GM18870 (cell line): Measurements from ENCODE around the gene CENPO.
"Not testable (repeated sequence)": the region's sequence is repeated elsewhere in the genome, so short reads cannot be mapped to it uniquely, and the experiment has no call there.

Experiments used
- ATAC-seq: cut with Tn5 transposase; IDR thresholded peaks from one replicate; pipeline ENCODE4 v1.9.1; 2021; ENCODE audit warnings: moderate library complexity; ENCODE audit not compliant: unreplicated experiment

Gene CENPO

DNA sequence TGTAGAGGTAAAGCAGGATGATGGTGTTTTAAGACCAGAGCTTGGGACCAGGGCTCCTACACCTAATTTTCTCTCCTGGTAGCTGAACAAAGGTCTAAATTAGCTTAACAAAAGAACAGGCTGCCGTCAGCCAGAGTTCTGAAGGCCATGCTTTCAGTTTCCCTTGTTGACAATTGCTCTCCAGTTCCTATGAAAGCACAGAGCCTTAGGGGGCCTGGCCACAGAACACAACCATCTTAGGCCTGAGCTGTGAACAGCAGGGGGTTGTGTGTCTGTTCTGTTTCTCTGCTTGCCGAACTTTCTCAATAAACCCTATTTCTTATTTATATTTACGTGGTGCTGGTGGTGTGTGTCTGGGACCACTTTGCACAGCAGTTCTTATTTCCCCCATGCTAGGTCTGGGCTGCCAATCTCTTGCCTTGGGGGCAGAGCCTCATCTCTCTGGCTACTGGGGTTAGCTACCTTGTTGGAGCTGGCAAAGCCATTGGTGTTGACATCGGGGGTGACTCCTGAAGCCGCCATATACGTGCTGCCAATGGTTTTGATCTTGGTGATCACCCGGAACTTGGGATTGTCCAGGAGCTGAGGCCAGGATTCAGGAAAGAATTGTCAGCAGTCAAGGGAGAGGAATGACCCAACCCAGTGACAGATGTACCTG is 29.0 kb downstream of the CENPO start:
- no peak for ATAC-seq

DNA sequence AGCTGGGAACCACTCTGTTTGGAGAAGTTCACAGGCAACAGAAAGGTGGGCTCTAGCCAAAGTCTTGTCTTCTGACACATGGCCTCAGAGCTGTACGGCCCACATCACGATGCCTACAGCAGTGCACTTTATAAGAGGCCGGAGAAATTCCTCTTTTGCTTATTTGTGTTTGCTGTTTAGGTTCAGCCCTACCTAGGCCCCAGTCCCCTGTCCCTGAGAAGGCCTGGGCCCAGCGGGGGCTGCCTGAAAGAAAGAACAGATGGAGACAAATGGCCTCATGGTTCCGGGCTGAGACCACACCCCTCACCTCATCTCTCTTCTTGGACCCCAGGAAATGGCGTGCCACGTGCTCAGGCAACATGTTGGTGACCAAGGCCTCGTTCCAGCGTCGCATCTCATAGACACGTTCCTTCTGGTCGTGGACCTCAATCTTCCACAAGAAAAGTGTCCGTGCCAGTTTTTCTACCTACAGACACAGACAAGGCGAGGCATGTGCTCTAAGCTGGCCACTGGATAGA is 30.9 kb downstream of the CENPO start:
- ATAC-seq, result no peak

DNA sequence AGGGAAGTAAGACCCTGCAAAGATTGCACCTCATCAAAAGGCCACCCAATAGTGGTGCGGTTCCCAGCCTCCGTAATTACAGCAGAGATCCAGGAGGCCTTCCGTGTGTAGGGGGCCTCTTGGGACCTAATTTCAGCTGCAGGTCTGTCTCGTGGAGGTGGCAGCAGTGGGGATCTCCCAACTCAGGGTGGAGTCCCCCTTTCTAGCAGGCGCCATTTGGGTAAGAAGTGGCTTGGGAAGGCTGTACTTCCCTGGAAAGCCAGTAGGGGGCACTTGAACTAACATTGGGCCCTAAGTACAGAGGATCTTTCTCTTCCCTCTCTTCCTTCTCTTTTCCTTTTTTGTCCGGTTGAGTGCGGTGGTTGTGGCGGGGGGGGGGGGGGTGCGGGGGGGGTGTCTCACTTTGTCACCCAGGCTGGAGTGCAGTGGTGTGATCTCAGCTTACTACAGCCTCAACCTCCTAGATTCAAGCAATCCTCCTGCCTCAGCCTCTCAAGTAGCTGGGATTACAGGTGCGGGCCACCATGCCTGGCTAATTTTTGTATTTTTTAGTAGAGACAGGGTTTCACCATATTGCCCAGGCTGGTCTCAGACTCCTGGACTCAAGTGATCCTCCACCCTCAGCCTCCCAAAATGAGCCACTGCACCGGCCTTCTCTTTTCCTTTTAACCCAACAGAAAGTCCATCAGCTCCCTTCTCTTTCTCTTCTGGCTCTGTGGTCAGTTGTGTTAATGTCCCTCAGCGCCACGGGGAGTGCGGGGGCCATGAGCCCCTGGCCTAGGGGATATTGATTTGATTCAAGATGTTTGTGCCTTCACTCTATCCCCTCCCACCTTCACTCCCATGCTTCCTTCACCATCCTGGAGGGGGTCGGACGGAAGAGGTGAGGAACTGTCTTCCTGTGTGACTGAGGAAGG is 32.0 kb downstream of the CENPO start:
- no peak for ATAC-seq

DNA sequence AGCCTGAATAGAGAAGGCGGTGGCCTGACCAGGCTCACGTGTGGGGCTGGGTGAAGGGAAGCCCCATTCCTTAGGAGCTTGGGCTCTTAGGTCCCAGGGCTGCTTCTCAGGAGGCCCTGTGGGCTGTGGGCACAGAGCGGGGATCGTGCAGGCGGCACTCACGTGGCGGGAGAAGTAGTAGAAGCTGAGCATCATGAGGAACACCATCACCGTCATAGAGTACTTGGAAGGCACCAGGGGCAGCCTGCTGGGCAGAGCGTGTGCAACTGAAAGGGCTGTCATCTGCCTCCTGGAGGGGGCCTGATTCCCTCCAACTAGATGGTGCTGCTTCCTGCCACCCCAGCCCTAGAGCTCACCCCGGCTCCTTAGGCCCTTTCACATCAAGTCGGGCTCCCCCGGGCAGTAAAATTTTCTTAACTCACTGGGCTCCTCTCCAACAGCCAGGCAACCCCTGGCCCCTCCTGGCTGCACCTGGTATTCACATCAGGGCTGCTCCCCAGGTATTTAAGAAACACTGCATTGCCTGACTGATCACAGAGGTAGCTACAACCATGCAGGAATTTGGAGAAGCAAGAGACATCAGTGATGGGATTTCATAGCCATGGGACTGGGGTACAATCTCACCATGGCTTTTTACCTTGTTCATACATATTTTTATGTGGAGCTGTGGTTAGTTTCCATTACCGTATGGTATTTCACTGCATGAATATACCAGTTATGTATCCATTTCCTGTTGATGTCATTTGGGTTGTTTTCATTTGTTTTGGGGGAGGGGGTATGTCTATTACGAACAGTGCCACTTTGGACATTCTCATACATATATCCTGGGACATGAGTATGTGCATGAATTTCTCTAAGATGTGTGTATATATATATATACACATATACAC is 32.9 kb downstream of the CENPO start:
- ATAC-seq, result no peak

DNA sequence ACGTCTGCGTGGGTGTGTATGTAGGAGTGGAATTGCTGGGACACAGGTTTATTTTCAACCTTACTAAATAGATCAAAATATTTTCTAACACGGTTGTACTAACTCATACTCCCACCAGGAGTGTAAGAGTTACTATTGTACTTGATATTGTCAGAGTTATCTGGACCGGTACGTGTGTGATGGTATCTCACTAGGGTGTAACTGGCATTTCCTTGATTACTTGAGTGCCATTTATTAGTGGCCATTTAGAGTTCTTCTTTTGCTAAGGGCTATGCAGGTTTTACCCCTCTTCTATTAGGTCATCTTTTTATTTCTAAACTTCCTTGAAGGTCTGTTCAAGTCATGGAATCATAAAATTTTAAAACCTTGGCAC is 33.5 kb downstream of the CENPO start:
- ATAC-seq, result no peak

DNA sequence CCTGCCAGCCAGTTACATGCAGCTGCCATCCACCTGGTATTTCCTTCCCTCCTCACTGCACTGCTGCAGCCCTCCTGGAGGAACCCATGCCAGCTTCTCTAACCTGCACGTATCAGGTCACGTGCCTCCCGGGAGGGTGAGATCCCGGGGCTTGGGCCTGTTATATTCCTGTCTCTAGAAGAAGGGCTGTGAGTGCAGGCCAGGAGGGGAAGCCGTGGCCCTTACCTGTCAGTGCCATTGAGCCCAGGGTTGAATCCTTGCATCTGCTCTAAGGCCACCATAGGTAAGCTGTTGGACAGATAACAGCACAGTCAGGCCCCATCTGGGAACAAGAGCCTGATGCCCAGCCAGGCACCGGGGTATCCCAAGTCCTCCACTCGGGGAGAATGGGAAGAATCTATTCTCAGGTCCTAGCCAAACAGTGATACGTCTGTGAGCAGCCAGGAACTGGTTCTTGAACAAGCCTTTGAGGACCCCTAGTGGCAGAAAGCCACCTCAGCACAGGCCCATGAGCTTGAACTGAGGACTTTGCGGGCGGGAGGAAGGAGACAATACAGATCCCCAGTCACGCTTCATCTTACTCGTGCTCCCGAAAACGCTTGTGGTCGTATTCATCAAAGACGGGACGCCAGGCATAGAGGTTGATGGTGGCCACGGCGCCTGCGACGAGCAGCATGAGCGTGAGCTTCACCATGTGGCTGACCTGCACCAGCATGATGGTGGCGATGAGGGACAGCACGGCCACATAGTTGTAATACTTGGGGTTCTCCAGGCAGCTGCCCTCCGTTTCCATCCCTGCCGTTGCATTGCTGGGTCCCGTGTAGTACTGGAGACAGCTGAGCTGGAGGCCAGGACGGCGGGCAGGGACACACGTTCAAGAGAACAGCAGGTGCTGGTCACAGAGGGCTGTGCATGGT is 34.4 kb downstream of the CENPO start:
- ATAC-seq, result peak; percentile 57

DNA sequence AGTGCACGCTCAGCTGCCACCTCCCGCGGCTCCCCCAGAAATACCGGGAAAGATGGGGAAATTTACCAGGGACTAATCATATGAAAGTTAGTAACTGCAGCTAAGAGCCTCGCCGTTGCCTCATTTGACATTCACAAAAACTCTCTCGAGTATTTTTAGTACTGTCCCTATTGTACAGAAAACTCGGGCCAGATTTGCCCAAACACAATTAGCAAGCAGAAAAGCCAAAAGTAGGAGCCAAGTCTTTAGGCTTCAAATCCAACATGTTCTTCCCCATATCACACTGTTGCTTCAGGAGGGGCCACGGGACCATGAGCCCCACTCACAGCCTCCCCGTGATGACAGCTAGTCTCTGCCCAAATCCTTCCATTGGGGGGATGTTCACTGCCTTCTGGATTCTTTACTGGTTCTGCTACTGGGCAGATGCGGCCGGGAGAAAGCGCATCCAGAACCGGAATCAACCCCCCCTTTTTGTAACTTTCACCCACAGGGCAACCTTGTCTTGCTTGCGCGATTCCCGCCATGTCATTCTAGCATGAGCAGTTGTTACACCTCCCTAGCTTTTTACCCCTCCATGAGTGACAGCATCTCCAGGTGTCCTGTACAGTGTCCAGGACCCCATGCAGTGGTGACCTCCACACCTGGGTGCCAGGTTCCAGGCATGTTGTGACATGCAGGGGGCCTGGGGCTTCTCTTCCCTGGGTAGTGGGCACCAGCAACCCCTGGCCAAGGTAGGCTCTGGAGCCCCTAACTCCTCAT is 35.2 kb downstream of the CENPO start:
- ATAC-seq, result no peak

DNA sequence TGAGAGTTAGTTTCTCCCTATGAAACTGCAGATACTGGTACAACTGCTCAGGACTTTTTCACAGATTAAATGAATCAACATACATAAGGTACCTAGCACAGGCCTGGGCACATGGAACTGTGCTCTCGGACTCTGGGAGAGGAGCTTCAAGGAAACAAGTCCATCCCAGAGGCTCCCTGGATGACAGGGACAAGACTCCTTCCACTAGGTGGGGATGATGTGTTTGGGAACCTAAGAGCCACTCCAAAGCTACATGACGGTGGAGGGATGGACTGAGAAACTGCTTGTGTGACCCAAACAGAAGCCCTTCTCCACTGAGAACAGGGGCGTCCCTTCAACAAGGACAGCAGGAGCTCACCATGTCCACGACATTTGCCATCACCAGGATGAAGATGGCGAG is 37.1 kb downstream of the CENPO start:
- no peak for ATAC-seq

DNA sequence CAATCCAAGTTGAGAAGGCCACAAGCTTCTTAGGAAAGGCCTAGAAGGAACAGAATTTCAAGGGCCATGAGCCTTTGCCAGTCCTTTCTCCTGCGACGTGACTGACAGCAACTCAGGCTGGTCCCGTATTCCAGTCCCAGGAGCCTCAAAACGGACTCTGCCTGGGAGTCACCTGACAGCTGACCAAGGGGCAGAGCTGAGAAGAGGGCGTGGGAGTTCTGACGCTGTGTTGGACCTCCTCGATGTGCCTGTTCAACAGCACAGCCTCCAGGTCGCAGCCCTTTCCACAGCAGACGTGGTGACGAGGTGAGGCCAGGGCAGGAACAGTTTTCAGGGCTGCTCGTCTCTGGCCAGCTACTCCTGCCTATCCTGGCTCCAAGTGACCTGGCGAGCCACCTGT is 37.6 kb downstream of the CENPO start:
- ATAC-seq, result no peak

DNA sequence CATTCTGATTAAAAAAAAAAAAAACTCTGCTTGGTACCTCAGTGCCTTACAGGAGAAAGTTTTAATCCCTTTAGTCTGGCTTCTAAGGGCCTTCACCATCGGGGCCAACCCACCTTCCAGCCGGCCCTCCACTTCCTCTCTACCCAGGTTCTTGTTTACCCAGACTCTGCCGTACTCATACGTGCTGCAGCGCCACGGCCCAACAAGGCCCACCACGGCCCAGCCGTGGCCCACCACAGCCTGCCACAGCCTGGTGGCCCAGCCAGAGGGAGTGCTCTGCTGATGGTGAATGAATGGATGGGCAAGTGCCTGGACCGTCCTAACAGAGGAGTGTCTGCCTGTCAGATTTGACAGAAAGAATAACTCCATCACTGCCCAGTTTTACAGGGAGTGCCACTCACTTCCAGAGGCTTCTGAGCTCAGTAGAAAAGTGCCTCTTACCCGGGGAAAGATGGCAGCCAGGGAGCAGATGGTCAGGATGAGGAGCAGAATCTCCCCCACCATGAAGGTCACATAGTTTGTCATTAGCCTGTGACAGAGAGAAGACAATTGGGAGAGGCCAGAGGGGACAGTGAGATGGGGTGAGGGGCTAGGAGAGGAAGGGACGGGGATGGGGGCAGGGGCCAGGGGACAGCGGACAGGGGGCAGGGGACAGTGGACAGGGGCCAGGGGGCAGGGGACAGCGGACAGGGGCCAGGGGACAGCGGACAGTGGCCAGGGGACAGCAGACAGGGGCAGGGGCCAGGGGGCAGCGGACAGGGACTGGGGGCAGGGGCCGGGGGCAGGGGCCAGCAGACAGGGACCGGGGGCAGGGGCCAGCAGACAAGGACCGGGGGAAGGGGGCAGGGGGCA is 38.2 kb downstream of the CENPO start:
- ATAC-seq, result no peak

DNA sequence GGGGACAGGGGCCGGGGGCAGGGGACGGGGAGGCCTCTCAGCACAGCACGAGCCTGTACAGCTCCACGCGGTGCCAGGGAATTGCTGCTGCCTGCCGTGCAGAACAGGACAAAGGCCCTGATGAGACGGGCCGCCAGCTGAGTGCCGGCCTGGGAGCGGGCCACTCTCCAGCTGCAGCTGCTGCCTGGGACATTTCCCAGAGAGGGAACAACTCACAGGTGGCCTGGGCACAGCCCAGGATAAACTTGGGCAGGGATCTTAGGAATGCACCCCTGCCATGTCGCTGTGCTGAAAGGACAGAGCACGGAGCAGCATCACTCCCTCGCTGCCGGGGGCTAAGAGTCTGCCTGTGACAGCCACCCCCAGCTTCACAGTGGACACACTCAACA is 38.8 kb downstream of the CENPO start:
- no peak for ATAC-seq

DNA sequence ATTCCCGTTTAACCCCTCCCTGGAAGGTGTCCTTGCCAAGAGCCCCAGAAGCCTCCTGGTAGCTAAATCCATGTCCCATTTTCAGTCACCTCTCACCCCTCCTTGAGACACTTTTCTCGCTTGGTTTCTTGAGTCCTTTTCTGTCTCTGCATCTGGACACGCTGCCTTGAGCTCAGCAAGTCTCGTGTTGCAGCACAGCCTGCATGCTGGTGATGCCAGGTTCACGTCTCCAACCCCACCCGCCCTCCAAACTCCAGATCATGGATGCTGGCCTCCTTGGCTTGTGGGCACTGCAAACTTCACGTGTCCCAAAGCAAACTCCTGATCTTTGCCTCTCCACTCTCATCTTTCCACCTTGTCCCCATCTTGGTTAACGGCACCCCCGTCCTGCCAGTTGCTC is 39.3 kb downstream of the CENPO start:
- no peak for ATAC-seq

DNA sequence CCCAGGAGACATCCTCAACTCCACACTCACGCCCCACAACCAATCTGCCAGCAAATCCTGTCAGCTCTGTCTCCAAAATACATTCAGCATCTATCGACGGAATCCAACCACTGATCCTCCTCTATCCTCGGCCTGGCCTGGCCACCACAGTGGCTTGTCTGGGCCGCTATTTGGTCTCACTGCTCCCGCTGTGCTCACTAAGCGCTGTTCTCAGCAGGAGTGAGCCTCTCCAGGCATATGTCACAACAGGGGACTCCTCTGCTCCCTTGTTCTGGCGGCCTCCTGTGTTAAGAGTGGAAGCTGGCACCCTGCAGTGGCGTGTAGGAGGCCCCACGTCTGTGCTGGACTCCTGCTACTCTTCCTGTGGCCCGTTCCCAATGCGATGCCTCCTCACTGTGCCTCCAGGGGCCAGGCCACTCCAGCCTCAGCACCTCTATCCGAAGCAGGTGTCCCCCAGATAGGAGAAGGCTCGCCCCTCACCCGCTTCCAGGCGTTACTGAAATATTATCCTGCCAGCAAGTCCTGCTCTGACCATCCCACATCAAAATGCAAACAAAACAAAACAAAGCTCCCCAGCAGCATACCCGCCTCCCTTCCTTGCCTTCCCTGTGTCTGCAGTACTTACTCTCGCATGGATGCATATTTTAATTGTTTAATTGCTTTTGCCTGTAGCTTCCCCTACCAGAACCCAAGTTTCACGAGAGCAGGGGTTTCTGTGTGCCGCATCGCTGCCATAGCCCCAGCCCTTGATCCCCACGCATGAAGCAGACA is 39.9 kb downstream of the CENPO start:
- ATAC-seq, result no peak

DNA sequence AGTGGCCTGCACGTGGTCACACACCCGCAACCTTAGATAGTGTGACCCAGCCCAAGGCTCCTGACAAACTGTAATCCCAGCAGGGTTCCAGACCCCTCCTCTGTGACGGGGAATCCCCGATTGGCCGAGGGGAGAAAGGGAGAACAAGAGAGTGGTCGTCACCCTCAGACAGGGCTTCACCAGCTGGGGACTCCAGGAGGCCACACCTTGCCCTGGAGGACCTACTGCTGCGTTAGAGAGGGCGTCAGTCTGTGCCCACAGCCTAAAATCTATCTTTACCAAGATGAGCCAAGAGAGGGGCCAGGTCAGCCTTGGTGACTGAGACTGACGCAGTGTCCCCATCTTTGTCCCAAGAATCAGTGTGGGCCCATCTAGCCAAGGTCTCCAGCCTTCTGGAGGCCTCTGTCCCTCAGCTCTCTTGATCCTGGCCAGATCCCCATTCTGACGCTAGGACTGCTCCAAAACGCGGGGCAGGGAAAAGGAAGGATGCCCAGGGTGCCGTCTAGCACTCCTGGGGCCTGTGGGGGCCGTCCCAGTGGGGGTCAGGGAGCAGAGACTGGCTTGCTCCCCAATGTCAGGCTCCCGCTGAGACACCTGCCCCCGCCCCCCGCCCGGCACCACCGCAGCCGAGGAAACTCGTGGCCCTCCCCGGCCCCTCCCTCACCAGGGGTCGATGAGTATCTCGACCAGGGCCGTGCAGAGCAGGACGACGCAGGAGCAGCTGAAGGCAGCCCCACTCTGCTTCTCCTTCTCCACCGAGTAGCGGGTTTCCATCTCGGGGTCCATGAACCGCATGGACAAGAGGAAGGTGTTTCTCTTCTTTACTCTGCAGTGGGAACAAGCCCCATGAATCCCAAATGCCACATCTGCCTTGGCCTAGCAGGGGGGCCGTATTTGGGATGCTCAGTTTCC is 40.9 kb downstream of the CENPO start:
- ATAC-seq, result no peak

DNA sequence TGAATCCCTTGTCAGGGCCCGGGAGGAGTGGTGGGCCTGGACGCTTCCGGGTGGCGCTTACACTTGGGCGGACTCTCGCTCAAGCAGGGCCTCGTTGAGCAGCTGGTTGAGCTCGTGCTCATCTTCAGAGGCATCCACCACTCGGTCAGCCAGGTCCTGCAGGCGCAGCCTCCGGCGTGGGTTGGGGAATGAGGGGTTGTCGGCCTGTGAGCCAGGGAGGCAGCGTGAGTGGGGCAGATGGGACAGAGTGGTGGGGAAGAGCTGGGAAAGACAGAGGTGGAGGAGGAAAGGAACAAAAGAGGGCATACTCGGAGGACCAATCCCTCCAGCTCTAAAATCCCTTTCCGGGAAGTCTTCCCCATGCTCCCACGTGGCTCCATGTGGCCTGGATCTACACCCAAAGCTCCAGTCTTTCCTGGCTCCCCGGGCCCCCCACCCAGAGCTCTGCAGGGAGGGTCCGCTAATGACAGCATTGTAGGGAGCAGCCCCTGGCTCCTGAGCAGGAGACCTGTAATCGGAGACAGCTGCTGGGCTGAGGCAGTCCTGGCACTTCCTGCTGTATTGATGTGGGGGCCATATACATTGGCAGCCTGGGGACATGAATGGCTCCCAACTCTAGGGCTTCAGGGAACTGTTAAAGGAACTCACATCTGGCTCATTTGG is 41.6 kb downstream of the CENPO start:
- no peak for ATAC-seq

DNA sequence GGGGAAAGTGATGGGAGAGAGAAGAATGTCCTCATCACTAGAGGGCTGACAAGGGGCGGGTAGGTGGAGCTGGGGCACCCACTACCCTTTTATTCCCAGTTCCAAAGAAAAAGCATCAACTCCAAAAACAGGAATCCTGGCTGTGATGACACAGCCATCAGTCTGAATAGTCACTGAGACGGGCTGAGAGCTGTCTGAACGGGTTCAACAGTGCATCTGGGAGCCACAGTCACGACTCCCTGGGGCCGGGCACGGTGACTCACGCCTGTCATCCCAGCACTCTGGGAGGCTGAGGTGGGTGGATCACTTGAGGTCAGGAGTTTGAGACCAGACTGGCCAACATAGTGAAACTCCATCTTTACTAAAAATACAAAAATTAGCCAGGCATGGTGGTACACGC is 42.2 kb downstream of the CENPO start:
- ATAC-seq, result not testable (repeated sequence)
